Lower leg skin (tissue), 4 donors: ENCODE data around the gene RAB26. TPM values are rescaled to one million over a fixed set of nuclear protein-coding genes. Genes with fewer than 3 reads are reported as not detected.
A peak's percentile ranks its signal among the peaks of the same experiment; 100 is the strongest.

Source experiments
- DNase-seq, 2 donors: peaks; one replicate each; pipeline ENCODE4 v3.0.0-alpha.2; 2019; ENCODE audit warnings: low spot score in 2 of 2
- H3K4me3 ChIP-seq: fragments of 200-600 bp; sonication (generic); 2 replicates; pipeline ENCODE4 v1.5.1; 2017; ENCODE audit warnings: mild to moderate bottlenecking, low read depth; ENCODE audit not compliant: poor library complexity, severe bottlenecking
- POLR2A ChIP-seq, 2 donors: fragments of 450-650 bp; IDR thresholded peaks; one replicate each; pipeline ENCODE4 v1.6.1; 2016 to 2017; ENCODE audit warnings: antibody characterized with exemption in 2 of 2, mild to moderate bottlenecking in 1 of 2, moderate library complexity in 1 of 2
- WGBS, 2 donors: methylation state at CpG; one replicate each; pipeline ENCODE4 v1.1.5; 2018; 5-methylcytosine and 5-hydroxymethylcytosine counted together
- intact Hi-C: fragments of 100-400 bp; cut with DNase I; formaldehyde crosslinking; loops from one replicate; pipeline ENCODE4 v1.15.0; 2023; ENCODE audit warnings: low total_unique reads
- total RNA-seq, 4 donors: library from RNA; depleted of rRNA; stranded (reverse); fragments of >200 nt; gene quantifications; one replicate each; pipeline ENCODE4 v1.1.0, GENCODE V29; 2016
- TF ChIP-seq, protein P1 (sequence below), 3 donors: fragments of 450-650 bp; IDR thresholded peaks; one replicate each; pipeline ENCODE4 v1.5.1; 2016; ENCODE audit warnings: antibody characterized with exemption in 3 of 3, mild to moderate bottlenecking in 3 of 3, moderate library complexity in 2 of 3

The RAB26 gene
- total RNA-seq, 4 donors from 2014 or later, result 1.6 to 2.9 (median 2.0) TPM; not detected in 1

DNA sequence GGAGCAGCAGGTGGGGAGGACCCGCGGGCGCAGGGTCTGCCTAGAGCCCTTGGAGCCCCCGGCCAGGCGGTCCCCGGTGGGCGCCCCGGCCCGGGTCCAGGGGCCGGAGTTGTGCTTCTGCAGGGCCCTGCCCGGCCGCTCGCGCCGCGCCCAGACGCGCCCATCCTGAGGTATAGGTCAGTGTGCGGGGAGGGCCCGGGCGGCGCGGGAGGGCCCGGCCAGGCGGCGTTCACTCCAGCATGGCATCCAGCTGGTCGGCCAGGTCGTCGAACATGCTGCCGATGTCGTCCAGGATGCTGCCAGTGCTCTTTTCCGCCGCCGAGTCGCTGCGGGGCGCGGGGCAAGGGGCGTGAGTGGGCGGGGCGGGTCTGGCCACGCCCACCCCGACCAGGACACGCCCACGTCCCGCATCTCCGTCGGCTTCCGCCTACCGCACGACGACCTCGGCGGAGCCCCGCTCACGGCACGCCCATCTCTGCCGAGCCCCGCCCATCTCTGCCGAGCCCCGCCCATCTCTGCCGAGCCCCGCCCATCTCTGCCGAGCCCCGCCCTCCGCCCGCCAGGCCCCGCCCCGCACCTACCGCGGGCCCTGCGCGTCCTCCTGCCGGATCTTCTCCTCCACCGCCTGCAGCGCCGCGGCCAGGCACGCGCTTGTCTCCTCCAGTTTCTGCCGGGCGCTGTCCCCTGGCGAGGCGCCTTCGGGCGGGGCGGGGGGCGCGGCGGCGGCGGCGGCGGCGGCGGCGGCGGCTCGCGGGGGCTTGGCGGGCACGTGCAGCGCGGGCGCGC lies 30.1 kb downstream of the RAB26 start:
- 12 to 33% methylated on average over 45 to 54 of the region's 106 CpGs for WGBS, 2 donors
- no peak overlapping the region for H3K4me3 ChIP-seq
- TF ChIP-seq, protein P1, sequence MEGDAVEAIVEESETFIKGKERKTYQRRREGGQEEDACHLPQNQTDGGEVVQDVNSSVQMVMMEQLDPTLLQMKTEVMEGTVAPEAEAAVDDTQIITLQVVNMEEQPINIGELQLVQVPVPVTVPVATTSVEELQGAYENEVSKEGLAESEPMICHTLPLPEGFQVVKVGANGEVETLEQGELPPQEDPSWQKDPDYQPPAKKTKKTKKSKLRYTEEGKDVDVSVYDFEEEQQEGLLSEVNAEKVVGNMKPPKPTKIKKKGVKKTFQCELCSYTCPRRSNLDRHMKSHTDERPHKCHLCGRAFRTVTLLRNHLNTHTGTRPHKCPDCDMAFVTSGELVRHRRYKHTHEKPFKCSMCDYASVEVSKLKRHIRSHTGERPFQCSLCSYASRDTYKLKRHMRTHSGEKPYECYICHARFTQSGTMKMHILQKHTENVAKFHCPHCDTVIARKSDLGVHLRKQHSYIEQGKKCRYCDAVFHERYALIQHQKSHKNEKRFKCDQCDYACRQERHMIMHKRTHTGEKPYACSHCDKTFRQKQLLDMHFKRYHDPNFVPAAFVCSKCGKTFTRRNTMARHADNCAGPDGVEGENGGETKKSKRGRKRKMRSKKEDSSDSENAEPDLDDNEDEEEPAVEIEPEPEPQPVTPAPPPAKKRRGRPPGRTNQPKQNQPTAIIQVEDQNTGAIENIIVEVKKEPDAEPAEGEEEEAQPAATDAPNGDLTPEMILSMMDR (IDR thresholded peaks at IDR 0.05), result no peak
- TF ChIP-seq POLR2A (IDR thresholded peaks at IDR 0.05), result no peak
- no peak for DNase-seq
- intact Hi-C loops, result no loop called here

DNA sequence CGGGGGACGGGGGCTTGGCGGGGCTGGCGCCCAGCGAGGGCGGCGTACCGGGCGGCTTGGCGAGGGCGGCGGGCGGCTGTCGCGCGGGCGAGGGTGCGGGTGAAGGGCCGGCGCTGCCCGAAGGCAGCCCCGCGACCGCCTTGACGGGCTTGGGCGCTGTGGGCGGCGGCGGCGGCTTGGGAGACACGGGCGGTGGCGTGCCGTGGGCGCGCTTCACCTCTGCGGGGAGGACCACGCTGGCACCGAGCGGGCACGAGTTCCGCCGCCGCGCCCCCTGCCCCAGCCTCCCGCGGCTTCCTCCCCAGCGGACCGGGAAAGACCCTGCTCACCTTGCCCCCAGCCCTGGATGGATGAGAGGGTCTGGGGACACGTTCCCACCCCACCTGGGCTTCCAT lies 30.7 kb downstream of the RAB26 start:
- H3K4me3 ChIP-seq, result no peak overlapping the region
- intact Hi-C loops, result no loop called here
- WGBS, 2 donors, result 25 to 49% methylated on average over 21 to 48 of the region's 50 CpGs
- no peak for DNase-seq
- no peak for TF ChIP-seq POLR2A (IDR thresholded peaks at IDR 0.05)
- TF ChIP-seq, protein P1 (IDR thresholded peaks at IDR 0.05), result no peak

DNA sequence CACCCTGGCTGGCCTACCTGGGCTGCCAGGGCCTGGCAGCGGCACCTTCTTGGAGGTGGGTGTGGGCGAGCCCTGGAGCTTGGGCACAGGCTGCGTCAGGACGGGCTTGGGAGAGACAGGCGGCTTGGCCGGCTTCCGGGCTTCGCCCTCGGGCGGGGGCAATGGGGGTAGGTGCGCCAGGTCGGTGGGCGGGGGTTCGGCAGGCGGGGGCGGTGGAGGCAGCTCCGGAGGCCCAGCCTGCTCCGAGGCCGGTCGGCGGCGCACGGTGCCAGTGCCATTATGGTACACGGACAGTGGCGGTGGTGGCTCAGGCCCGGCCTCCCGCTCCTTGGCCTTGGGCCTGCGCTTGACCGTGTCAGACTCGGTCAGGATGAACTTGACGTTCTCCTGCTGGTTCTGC lies 31.2 kb downstream of the RAB26 start:
- intact Hi-C loops, result no loop called here

DNA sequence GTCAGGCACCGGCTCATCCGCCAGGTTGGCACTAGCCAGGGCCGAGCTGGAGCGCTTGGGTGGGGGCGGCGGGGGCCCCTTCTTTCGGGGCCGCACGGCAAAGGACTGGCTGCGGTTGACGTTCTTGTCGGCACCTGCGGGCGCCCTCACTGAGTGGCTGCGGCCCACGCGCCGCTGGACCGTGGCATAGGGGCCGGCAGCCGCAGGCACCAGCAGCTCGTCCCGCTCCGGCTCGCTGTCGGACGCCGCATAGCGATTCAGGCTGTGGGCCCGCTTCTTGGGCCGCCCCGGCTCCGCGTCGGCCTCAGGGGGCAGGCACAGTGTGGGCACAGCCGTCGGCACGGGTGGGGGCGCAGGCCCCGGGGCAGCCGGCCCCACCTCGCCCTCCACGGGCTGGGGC lies 32.0 kb downstream of the RAB26 start:
- intact Hi-C loops, result no loop called here
- DNase-seq, result no peak
- WGBS, 2 donors, result 85 to 92% methylated on average over 31 to 36 of the region's 43 CpGs
- TF ChIP-seq, protein P1 (IDR thresholded peaks at IDR 0.05), result no peak
- TF ChIP-seq POLR2A (IDR thresholded peaks at IDR 0.05), result no peak
- H3K4me3 ChIP-seq, result no peak overlapping the region

More for the DNA sequence above, 31.2 kb downstream of the RAB26 start:
- peak in 1 of 2 donors; percentile 84 for DNase-seq
- 59 to 72% methylated on average over 25 of the region's 31 CpGs for WGBS, 2 donors
- H3K4me3 ChIP-seq, result no peak overlapping the region
- TF ChIP-seq, protein P1 (IDR thresholded peaks at IDR 0.05), result no peak
- no peak for TF ChIP-seq POLR2A (IDR thresholded peaks at IDR 0.05)

DNA sequence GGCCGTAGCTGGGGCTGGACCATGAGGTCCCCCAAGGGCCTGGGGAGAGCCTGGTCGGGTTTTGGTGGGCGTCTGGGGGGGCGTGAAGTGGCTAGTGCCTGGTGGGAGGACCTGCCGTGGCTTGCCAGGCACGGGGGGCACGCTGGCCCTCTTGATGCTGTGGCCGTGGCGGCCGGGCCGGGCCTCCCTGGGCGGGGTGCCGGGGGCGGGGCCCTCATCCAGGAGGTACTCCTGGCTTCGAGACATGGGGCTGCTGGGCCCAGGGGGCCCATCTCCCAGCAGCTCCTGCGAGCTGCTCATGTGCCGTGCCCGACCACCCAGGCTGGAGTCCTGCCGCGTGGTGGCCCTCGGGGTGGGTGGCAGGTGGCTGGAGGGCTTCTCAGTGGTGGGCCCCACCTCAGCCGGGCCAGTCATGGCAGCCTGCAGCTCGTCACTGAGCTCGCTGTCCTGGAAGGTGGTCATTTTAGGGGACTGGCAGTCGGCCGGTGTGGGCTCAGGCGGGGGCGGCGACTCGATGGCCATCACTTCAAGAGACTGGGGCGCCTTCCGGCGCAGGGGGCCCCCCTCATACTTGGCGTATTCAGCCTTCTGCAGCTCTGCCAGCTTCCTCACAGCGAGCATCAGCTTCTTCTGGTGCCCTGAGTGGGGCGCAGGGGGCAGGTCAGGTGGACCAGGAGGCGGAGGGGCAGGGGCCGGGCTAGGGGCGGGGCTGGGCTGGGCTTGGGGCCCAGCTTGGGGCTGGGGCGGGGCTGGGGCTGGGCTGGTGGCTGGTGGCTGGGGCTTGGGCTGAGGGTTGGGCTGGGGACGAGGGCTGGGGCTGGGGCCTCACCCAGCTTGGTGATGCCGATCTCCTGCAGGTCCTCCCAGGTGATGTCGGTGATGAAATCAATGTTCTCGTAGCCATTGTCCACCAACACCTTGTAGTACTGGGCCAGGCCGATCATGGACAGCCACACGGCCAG lies 32.8 kb downstream of the RAB26 start:
- intact Hi-C loops, result no loop called here
- DNase-seq, result peak in 1 of 2 donors; percentile 86
- H3K4me3 ChIP-seq, result no peak overlapping the region
- 72 to 81% methylated on average over 23 to 39 of the region's 46 CpGs for WGBS, 2 donors
- no peak for TF ChIP-seq POLR2A (IDR thresholded peaks at IDR 0.05)
- TF ChIP-seq, protein P1 (IDR thresholded peaks at IDR 0.05), result no peak
